ENCODE measurements around the gene CERS2. TPM values are rescaled to one million over a fixed set of nuclear protein-coding genes. Genes with fewer than 3 reads are reported as not detected.

Gene CERS2
- total and polyA plus RNA-seq, 4 donors, result 106 to 141 (median 136) TPM

- WGBS, 2 donors, result 38 to 56% methylated on average over 7 of the region's 7 CpGs
- no peak for DNase-seq
- H3K4me1 ChIP-seq (ENCODE audit: control insufficient read depth in 1 of 2, insufficient read depth in 2 of 2, low read length in 2 of 2), result no peaks in the 10 kb centered on the region
- no peak for ATAC-seq (ENCODE audit: low FRiP score)
- H3K4me3 ChIP-seq (ENCODE audit: low read length in 2 of 2), result no peak overlapping the region
- H3K27ac ChIP-seq (ENCODE audit: low read depth in 1 of 2, low read length in 2 of 2), result no peak overlapping the region
- no peaks in the 10 kb centered on the region for H3K27me3 ChIP-seq (ENCODE audit: control insufficient read depth in 1 of 2, insufficient read depth in 2 of 2, low read length in 1 of 2)
- H3K36me3 ChIP-seq (ENCODE audit: control insufficient read depth in 1 of 2, insufficient read depth in 2 of 2, low read length in 1 of 2), result no peaks in the 10 kb centered on the region
- no peaks in the 10 kb centered on the region for H3K9me3 ChIP-seq (ENCODE audit: control insufficient read depth, low read length)
- intact Hi-C loops (cut with DNase I), result no loop called here
Measured at GRCh38 chr1:150917387-150917786, 57.2 kb downstream of the CERS2 start.

Other genes starting within 250 kb of the CERS2 start
- 100 to 1,000 TPM in 1 of 2 donors, 10 to 100 TPM in 1; 68.2 to 128 TPM for gene CTSS, start 209.1 kb downstream of the CERS2 start, total RNA-seq
- gene CTSS, start 209.1 kb downstream of the CERS2 start, polyA plus RNA-seq, result 10 to 100 TPM; 16.8 to 94.4 TPM
- gene CTSK, start 166.6 kb downstream of the CERS2 start, total RNA-seq, result 100 to 1,000 TPM in 1 of 2 donors, 10 to 100 TPM in 1; 50.0 to 107 TPM
- gene CTSK, start 166.6 kb downstream of the CERS2 start, polyA plus RNA-seq, result 100 to 1,000 TPM in 1 of 2 donors, 10 to 100 TPM in 1; 75.0 to 115 TPM
- gene ARNT, start 98.2 kb downstream of the CERS2 start, total RNA-seq, result 10 to 100 TPM; 60.1 to 74.0 TPM
- gene ARNT, start 98.2 kb downstream of the CERS2 start, polyA plus RNA-seq, result 10 to 100 TPM; 20.3 to 20.8 TPM
- gene CTXND2, start 87.7 kb downstream of the CERS2 start, total RNA-seq, result not detected
- gene CTXND2, start 87.7 kb downstream of the CERS2 start, polyA plus RNA-seq, result not detected
- 10 to 100 TPM; 33.5 to 56.2 TPM for gene SETDB1, start 48.5 kb downstream of the CERS2 start, total RNA-seq
- 10 to 100 TPM; 14.9 to 27.5 TPM for gene SETDB1, start 48.5 kb downstream of the CERS2 start, polyA plus RNA-seq
- gene ANXA9, start 7.5 kb upstream of the CERS2 start, total RNA-seq, result not detected
- gene ANXA9, start 7.5 kb upstream of the CERS2 start, polyA plus RNA-seq, result under 1 TPM in 1 of 2 donors, not detected in 1; 0.15 TPM
- gene MINDY1, start 32.1 kb upstream of the CERS2 start, total RNA-seq, result 10 to 100 TPM; 20.1 to 26.0 TPM
- 10 to 100 TPM in 1 of 2 donors, 1 to 10 TPM in 1; 8.9 to 17.7 TPM for gene MINDY1, start 32.1 kb upstream of the CERS2 start, polyA plus RNA-seq
- 10 to 100 TPM; 14.8 TPM for gene PRUNE1, start 33.6 kb upstream of the CERS2 start, total RNA-seq
- 10 to 100 TPM; 10.5 to 16.8 TPM for gene PRUNE1, start 33.6 kb upstream of the CERS2 start, polyA plus RNA-seq
- under 1 TPM; 0.29 to 0.54 TPM for gene BNIPL, start 61.8 kb upstream of the CERS2 start, total RNA-seq
- gene BNIPL, start 61.8 kb upstream of the CERS2 start, polyA plus RNA-seq, result under 1 TPM in 1 of 2 donors, not detected in 1; 0.38 TPM
- 1 to 10 TPM; 3.0 to 3.8 TPM for gene C1orf56, start 72.9 kb upstream of the CERS2 start, total RNA-seq
- 1 to 10 TPM; 1.8 to 2.6 TPM for gene C1orf56, start 72.9 kb upstream of the CERS2 start, polyA plus RNA-seq
- 100 to 1,000 TPM; 102 TPM for gene CDC42SE1, start 84.8 kb upstream of the CERS2 start, total RNA-seq
- 10 to 100 TPM; 30.1 to 82.4 TPM for gene CDC42SE1, start 84.8 kb upstream of the CERS2 start, polyA plus RNA-seq
- gene MLLT11, start 85.6 kb upstream of the CERS2 start, total RNA-seq, result 1 to 10 TPM; 2.4 to 2.5 TPM
- 1 to 10 TPM; 4.3 to 6.9 TPM for gene MLLT11, start 85.6 kb upstream of the CERS2 start, polyA plus RNA-seq
- gene GABPB2, start 95.9 kb upstream of the CERS2 start, total RNA-seq, result 10 to 100 TPM; 16.0 to 22.2 TPM
- gene GABPB2, start 95.9 kb upstream of the CERS2 start, polyA plus RNA-seq, result 10 to 100 TPM in 1 of 2 donors, 1 to 10 TPM in 1; 6.9 to 15.0 TPM
- 10 to 100 TPM in 1 of 2 donors, 1 to 10 TPM in 1; 8.1 to 25.2 TPM for gene SEMA6C, start 171.8 kb upstream of the CERS2 start, total RNA-seq
- gene SEMA6C, start 171.8 kb upstream of the CERS2 start, polyA plus RNA-seq, result 10 to 100 TPM in 1 of 2 donors, 1 to 10 TPM in 1; 2.5 to 28.8 TPM
- gene TNFAIP8L2, start 181.8 kb upstream of the CERS2 start, total RNA-seq, result 1 to 10 TPM; 4.1 TPM
- gene TNFAIP8L2, start 181.8 kb upstream of the CERS2 start, polyA plus RNA-seq, result 1 to 10 TPM; 4.1 to 7.1 TPM
- gene LYSMD1, start 191.1 kb upstream of the CERS2 start, total RNA-seq, result 1 to 10 TPM; 7.3 to 9.6 TPM
- gene LYSMD1, start 191.1 kb upstream of the CERS2 start, polyA plus RNA-seq, result 1 to 10 TPM; 4.4 to 7.5 TPM
- gene SCNM1, start 191.3 kb upstream of the CERS2 start, total RNA-seq, result 10 to 100 TPM; 27.3 to 33.8 TPM
- 10 to 100 TPM; 39.3 to 58.4 TPM for gene SCNM1, start 191.3 kb upstream of the CERS2 start, polyA plus RNA-seq
- gene TMOD4, start 201.1 kb upstream of the CERS2 start, total RNA-seq, result under 1 TPM in 1 of 2 donors, not detected in 1; 0.78 TPM
- gene TMOD4, start 201.1 kb upstream of the CERS2 start, polyA plus RNA-seq, result under 1 TPM in 1 of 2 donors, not detected in 1; 0.69 TPM
- 10 to 100 TPM; 37.1 to 40.8 TPM for gene VPS72, start 215.4 kb upstream of the CERS2 start, total RNA-seq
- 10 to 100 TPM; 26.7 to 28.7 TPM for gene VPS72, start 215.4 kb upstream of the CERS2 start, polyA plus RNA-seq
- gene PIP5K1A, start 223.7 kb upstream of the CERS2 start, total RNA-seq, result 10 to 100 TPM; 64.0 to 67.6 TPM
- 10 to 100 TPM; 16.5 to 22.7 TPM for gene PIP5K1A, start 223.7 kb upstream of the CERS2 start, polyA plus RNA-seq

All from aorta (tissue), 5 donors.